GM23338 (cell line): ENCODE measurements around the gene COL21A1.

Experiments
- CREB1 ChIP-seq: fragments of 250-450 bp; sonication (Bioruptor Pico); IDR thresholded peaks from 2 replicates; pipeline ENCODE4 v1.5.0; 2020; ENCODE audit warnings: low read depth, mild to moderate bottlenecking, moderate library complexity
- EZH2 ChIP-seq: fragments of 200-600 bp; sonication (generic); IDR thresholded peaks from one replicate; pipeline ENCODE4 v1.8.0; 2017; ENCODE audit warnings: antibody characterized with exemption, mild to moderate bottlenecking, low read depth; ENCODE audit not compliant: unreplicated experiment
- EZH2phosphoT487 ChIP-seq: fragments of 200-600 bp; sonication (generic); IDR thresholded peaks from one replicate; pipeline ENCODE4 v1.8.1; 2018; ENCODE audit warnings: antibody characterized with exemption; ENCODE audit not compliant: unreplicated experiment
- JUNB ChIP-seq: IDR thresholded peaks from one replicate; pipeline ENCODE4 v1.6.1; 2016; ENCODE audit warnings: antibody characterized with exemption; ENCODE audit not compliant: unreplicated experiment
- NANOG ChIP-seq: IDR thresholded peaks from 2 replicates; pipeline ENCODE4 v1.6.1; 2016; ENCODE audit warnings: antibody characterized with exemption, borderline replicate concordance
- POLR2AphosphoS5 ChIP-seq: IDR thresholded peaks from 2 replicates; pipeline ENCODE4 v1.6.1; 2016; ENCODE audit warnings: antibody characterized with exemption, low read depth
- STAT1 ChIP-seq: IDR thresholded peaks from one replicate; pipeline ENCODE4 v1.6.1; 2016; ENCODE audit warnings: antibody characterized with exemption; ENCODE audit not compliant: unreplicated experiment
- ZNF114 ChIP-seq: fragments of 250-450 bp; sonication (Bioruptor Pico); IDR thresholded peaks from 2 replicates; pipeline ENCODE4 v1.5.0; 2020; ENCODE audit warnings: mild to moderate bottlenecking, moderate library complexity
- ZNF331 ChIP-seq: fragments of 250-450 bp; sonication (Bioruptor Pico); IDR thresholded peaks from 2 replicates; pipeline ENCODE4 v1.5.0; 2020; ENCODE audit warnings: low read depth, mild to moderate bottlenecking, moderate library complexity
- TF ChIP-seq, protein P1 (sequence below): IDR thresholded peaks from one replicate; pipeline ENCODE4 v1.6.1; 2018; ENCODE audit warnings: antibody characterized with exemption; ENCODE audit not compliant: unreplicated experiment
- TF ChIP-seq, protein P2 (sequence below), 2 experiments: fragments of 200-600 bp in 1 of 2; sonication (generic) in 1 of 2; conservative IDR thresholded peaks; 2 replicates each; pipeline versions ENCODE4 v1.5.1 to v1.6.1; 2016 to 2017; ENCODE audit warnings: antibody characterized with exemption in 2 of 2, low read depth in 2 of 2, mild to moderate bottlenecking in 2 of 2, moderate library complexity in 1 of 2
- TF ChIP-seq, protein P3 (sequence below): IDR thresholded peaks from 2 replicates; pipeline ENCODE4 v1.6.1; 2016; ENCODE audit warnings: antibody characterized with exemption
- TF ChIP-seq, protein P4 (sequence below): fragments of 250-450 bp; sonication (Bioruptor Pico); IDR thresholded peaks from 2 replicates; pipeline ENCODE4 v1.5.0; 2020; ENCODE audit warnings: mild to moderate bottlenecking, moderate library complexity

DNA sequence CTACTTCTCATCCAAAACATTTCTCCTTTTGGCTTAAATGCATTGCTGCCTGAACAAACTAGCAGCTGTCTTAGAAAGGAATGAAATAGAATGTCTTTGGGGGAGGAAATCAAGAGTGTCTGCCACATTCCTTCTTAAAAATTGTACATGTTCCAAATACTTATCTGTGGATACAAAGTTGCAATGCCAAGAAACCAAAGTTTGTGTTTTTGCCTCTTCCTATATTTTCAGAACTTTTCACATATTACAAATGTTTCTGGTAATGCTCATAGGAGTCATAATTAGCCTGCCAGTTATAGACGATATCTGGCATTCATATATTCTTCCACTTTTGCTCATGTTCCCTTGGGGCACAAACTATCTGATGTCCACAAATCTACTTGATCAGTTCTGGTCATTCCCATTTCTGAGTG, 206.5 kb downstream of the COL21A1 start:
- TF ChIP-seq, protein P1, sequence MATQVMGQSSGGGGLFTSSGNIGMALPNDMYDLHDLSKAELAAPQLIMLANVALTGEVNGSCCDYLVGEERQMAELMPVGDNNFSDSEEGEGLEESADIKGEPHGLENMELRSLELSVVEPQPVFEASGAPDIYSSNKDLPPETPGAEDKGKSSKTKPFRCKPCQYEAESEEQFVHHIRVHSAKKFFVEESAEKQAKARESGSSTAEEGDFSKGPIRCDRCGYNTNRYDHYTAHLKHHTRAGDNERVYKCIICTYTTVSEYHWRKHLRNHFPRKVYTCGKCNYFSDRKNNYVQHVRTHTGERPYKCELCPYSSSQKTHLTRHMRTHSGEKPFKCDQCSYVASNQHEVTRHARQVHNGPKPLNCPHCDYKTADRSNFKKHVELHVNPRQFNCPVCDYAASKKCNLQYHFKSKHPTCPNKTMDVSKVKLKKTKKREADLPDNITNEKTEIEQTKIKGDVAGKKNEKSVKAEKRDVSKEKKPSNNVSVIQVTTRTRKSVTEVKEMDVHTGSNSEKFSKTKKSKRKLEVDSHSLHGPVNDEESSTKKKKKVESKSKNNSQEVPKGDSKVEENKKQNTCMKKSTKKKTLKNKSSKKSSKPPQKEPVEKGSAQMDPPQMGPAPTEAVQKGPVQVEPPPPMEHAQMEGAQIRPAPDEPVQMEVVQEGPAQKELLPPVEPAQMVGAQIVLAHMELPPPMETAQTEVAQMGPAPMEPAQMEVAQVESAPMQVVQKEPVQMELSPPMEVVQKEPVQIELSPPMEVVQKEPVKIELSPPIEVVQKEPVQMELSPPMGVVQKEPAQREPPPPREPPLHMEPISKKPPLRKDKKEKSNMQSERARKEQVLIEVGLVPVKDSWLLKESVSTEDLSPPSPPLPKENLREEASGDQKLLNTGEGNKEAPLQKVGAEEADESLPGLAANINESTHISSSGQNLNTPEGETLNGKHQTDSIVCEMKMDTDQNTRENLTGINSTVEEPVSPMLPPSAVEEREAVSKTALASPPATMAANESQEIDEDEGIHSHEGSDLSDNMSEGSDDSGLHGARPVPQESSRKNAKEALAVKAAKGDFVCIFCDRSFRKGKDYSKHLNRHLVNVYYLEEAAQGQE = no peak
- TF ChIP-seq, protein P2, sequence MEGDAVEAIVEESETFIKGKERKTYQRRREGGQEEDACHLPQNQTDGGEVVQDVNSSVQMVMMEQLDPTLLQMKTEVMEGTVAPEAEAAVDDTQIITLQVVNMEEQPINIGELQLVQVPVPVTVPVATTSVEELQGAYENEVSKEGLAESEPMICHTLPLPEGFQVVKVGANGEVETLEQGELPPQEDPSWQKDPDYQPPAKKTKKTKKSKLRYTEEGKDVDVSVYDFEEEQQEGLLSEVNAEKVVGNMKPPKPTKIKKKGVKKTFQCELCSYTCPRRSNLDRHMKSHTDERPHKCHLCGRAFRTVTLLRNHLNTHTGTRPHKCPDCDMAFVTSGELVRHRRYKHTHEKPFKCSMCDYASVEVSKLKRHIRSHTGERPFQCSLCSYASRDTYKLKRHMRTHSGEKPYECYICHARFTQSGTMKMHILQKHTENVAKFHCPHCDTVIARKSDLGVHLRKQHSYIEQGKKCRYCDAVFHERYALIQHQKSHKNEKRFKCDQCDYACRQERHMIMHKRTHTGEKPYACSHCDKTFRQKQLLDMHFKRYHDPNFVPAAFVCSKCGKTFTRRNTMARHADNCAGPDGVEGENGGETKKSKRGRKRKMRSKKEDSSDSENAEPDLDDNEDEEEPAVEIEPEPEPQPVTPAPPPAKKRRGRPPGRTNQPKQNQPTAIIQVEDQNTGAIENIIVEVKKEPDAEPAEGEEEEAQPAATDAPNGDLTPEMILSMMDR (conservative IDR thresholded peaks at IDR 0.05; ENCODE audit: low read depth in 2 of 2) = no peak
- TF ChIP-seq EZH2 (no peak), POLR2AphosphoS5 (no peak), CREB1 (CRISPR knock-in tag) (no peak), EZH2phosphoT487 (no peak), NANOG (no peak), JUNB (no peak), ZNF331 (CRISPR knock-in tag) (no peak), ZNF114 (CRISPR knock-in tag) (no peak), STAT1 (no peak)
- TF ChIP-seq, protein P3, sequence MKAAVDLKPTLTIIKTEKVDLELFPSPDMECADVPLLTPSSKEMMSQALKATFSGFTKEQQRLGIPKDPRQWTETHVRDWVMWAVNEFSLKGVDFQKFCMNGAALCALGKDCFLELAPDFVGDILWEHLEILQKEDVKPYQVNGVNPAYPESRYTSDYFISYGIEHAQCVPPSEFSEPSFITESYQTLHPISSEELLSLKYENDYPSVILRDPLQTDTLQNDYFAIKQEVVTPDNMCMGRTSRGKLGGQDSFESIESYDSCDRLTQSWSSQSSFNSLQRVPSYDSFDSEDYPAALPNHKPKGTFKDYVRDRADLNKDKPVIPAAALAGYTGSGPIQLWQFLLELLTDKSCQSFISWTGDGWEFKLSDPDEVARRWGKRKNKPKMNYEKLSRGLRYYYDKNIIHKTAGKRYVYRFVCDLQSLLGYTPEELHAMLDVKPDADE = no peak
- TF ChIP-seq, protein P4, sequence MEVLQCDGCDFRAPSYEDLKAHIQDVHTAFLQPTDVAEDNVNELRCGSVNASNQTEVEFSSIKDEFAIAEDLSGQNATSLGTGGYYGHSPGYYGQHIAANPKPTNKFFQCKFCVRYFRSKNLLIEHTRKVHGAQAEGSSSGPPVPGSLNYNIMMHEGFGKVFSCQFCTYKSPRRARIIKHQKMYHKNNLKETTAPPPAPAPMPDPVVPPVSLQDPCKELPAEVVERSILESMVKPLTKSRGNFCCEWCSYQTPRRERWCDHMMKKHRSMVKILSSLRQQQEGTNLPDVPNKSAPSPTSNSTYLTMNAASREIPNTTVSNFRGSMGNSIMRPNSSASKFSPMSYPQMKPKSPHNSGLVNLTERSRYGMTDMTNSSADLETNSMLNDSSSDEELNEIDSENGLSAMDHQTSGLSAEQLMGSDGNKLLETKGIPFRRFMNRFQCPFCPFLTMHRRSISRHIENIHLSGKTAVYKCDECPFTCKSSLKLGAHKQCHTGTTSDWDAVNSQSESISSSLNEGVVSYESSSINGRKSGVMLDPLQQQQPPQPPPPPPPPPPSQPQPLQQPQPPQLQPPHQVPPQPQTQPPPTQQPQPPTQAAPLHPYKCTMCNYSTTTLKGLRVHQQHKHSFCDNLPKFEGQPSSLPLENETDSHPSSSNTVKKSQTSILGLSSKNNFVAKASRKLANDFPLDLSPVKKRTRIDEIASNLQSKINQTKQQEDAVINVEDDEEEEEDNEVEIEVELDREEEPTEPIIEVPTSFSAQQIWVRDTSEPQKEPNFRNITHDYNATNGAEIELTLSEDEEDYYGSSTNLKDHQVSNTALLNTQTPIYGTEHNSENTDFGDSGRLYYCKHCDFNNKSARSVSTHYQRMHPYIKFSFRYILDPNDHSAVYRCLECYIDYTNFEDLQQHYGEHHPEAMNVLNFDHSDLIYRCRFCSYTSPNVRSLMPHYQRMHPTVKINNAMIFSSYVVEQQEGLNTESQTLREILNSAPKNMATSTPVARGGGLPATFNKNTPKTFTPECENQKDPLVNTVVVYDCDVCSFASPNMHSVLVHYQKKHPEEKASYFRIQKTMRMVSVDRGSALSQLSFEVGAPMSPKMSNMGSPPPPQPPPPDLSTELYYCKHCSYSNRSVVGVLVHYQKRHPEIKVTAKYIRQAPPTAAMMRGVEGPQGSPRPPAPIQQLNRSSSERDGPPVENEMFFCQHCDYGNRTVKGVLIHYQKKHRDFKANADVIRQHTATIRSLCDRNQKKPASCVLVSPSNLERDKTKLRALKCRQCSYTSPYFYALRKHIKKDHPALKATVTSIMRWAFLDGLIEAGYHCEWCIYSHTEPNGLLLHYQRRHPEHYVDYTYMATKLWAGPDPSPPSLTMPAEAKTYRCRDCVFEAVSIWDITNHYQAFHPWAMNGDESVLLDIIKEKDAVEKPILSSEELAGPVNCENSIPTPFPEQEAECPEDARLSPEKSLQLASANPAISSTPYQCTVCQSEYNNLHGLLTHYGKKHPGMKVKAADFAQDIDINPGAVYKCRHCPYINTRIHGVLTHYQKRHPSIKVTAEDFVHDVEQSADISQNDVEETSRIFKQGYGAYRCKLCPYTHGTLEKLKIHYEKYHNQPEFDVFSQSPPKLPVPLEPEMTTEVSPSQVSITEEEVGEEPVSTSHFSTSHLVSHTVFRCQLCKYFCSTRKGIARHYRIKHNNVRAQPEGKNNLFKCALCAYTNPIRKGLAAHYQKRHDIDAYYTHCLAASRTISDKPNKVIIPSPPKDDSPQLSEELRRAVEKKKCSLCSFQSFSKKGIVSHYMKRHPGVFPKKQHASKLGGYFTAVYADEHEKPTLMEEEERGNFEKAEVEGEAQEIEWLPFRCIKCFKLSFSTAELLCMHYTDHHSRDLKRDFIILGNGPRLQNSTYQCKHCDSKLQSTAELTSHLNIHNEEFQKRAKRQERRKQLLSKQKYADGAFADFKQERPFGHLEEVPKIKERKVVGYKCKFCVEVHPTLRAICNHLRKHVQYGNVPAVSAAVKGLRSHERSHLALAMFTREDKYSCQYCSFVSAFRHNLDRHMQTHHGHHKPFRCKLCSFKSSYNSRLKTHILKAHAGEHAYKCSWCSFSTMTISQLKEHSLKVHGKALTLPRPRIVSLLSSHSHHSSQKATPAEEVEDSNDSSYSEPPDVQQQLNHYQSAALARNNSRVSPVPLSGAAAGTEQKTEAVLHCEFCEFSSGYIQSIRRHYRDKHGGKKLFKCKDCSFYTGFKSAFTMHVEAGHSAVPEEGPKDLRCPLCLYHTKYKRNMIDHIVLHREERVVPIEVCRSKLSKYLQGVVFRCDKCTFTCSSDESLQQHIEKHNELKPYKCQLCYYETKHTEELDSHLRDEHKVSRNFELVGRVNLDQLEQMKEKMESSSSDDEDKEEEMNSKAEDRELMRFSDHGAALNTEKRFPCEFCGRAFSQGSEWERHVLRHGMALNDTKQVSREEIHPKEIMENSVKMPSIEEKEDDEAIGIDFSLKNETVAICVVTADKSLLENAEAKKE = no peak
